ENCODE results near the gene C15orf40. TPM values are rescaled to one million over a fixed set of nuclear protein-coding genes. Genes with fewer than 3 reads are reported as not detected.

C15orf40 gene
- total and polyA plus RNA-seq, 2 experiments from 2014 or later: 12.2 to 29.1 TPM

GRCh38 chr15:82964890-82965289 lies 46.5 kb downstream of the C15orf40 start:
- H3K79me2 ChIP-seq: no peaks in the 10 kb centered on the region
- H3K4me2 ChIP-seq: no peak overlapping the region
- H3K27ac ChIP-seq: no peak overlapping the region
- DNase-seq (ENCODE audit: low spot score): no peak
- TF ChIP-seq CTCF (IDR thresholded peaks at IDR 0.05; ENCODE audit: poor library complexity) (no peak), EZH2 (IDR thresholded peaks at IDR 0.05; ENCODE audit: borderline replicate concordance) (no peak), EZH2phosphoT487 (IDR thresholded peaks at IDR 0.05; ENCODE audit: low read depth, severe bottlenecking, unreplicated experiment) (no peak)
- H3K9me2 ChIP-seq (replicated peaks; ENCODE audit: insufficient read depth): no peaks in the 10 kb centered on the region
- no peaks in the 10 kb centered on the region for H4K20me1 ChIP-seq (ENCODE audit: insufficient read depth, poor library complexity, severe bottlenecking)
- no peaks in the 10 kb centered on the region for H3K27me3 ChIP-seq
- no peaks in the 10 kb centered on the region for H3K4me1 ChIP-seq (ENCODE audit: insufficient read depth)
- H2AFZ ChIP-seq: no peak overlapping the region
- H3K9me3 ChIP-seq (ENCODE audit: low read depth): no peaks in the 10 kb centered on the region
- WGBS (ENCODE audit: low lambda C conversion rate, missing lambda C conversion rate): 98% methylated on average over 5 of the region's 5 CpGs
- no peak overlapping the region for H3K4me3 ChIP-seq
- H3K36me3 ChIP-seq (replicated peaks; ENCODE audit: insufficient read depth, low read depth): no peaks in the 10 kb centered on the region

- no peaks in the 10 kb centered on the region for H3K27me3 ChIP-seq
- H3K9me2 ChIP-seq (replicated peaks; ENCODE audit: insufficient read depth): no peaks in the 10 kb centered on the region
- H3K9me3 ChIP-seq (ENCODE audit: low read depth): no peaks in the 10 kb centered on the region
- no peak overlapping the region for H3K4me2 ChIP-seq
- H3K27ac ChIP-seq: no peak overlapping the region
- no peak overlapping the region for H2AFZ ChIP-seq
- no peaks in the 10 kb centered on the region for H4K20me1 ChIP-seq (ENCODE audit: insufficient read depth, poor library complexity, severe bottlenecking)
- WGBS (ENCODE audit: low lambda C conversion rate, missing lambda C conversion rate): 92% methylated on average over 7 of the region's 7 CpGs
- TF ChIP-seq EZH2phosphoT487 (IDR thresholded peaks at IDR 0.05; ENCODE audit: low read depth, severe bottlenecking, unreplicated experiment) (no peak), EZH2 (IDR thresholded peaks at IDR 0.05; ENCODE audit: borderline replicate concordance) (no peak), CTCF (IDR thresholded peaks at IDR 0.05; ENCODE audit: poor library complexity) (no peak)
- H3K36me3 ChIP-seq (replicated peaks; ENCODE audit: insufficient read depth, low read depth): no peaks in the 10 kb centered on the region
- DNase-seq (ENCODE audit: low spot score): no peak
- H3K4me1 ChIP-seq (ENCODE audit: insufficient read depth): no peaks in the 10 kb centered on the region
- H3K4me3 ChIP-seq: no peak overlapping the region
- no peaks in the 10 kb centered on the region for H3K79me2 ChIP-seq
Observed at GRCh38 chr15:82963471-82964341, 47.7 kb downstream of the C15orf40 start.

GRCh38 chr15:82960766-82961165 lies 50.7 kb downstream of the C15orf40 start:
- H3K36me3 ChIP-seq (replicated peaks; ENCODE audit: insufficient read depth, low read depth): no peaks in the 10 kb centered on the region
- H3K27ac ChIP-seq: no peak overlapping the region
- no peaks in the 10 kb centered on the region for H3K9me2 ChIP-seq (replicated peaks; ENCODE audit: insufficient read depth)
- H3K9me3 ChIP-seq (ENCODE audit: low read depth): no peaks in the 10 kb centered on the region
- H3K4me2 ChIP-seq: no peak overlapping the region
- no peak overlapping the region for H2AFZ ChIP-seq
- no peaks in the 10 kb centered on the region for H3K4me1 ChIP-seq (ENCODE audit: insufficient read depth)
- no peak overlapping the region for H3K4me3 ChIP-seq
- DNase-seq (ENCODE audit: low spot score): no peak
- H3K27me3 ChIP-seq: no peaks in the 10 kb centered on the region
- TF ChIP-seq EZH2phosphoT487 (IDR thresholded peaks at IDR 0.05; ENCODE audit: low read depth, severe bottlenecking, unreplicated experiment): no peak
- no peak for TF ChIP-seq EZH2 (IDR thresholded peaks at IDR 0.05; ENCODE audit: borderline replicate concordance)
- TF ChIP-seq CTCF (IDR thresholded peaks at IDR 0.05; ENCODE audit: poor library complexity): no peak
- no peaks in the 10 kb centered on the region for H3K79me2 ChIP-seq
- H4K20me1 ChIP-seq (ENCODE audit: insufficient read depth, poor library complexity, severe bottlenecking): no peaks in the 10 kb centered on the region
- 99% methylated on average over 3 of the region's 3 CpGs for WGBS (ENCODE audit: low lambda C conversion rate, missing lambda C conversion rate)
